A549 treated with dexamethasone at 1 μM for 4 hours (cell line): ENCODE data around the gene DLK1. TPM values are rescaled to one million over a fixed set of nuclear protein-coding genes. Genes with fewer than 3 reads are reported as not detected.

Experiments used
- total RNA-seq: library from RNA; stranded (reverse); fragments of 200-300 nt; extraction: Qiagen RNA extraction; gene quantifications from 5 replicates; pipeline ENCODE4 v1.2.3, GENCODE V29; 2022

DLK1 gene
- 0.16 to 0.36 TPM (median 0.31 TPM) in 5 replicates for total RNA-seq

DNA sequence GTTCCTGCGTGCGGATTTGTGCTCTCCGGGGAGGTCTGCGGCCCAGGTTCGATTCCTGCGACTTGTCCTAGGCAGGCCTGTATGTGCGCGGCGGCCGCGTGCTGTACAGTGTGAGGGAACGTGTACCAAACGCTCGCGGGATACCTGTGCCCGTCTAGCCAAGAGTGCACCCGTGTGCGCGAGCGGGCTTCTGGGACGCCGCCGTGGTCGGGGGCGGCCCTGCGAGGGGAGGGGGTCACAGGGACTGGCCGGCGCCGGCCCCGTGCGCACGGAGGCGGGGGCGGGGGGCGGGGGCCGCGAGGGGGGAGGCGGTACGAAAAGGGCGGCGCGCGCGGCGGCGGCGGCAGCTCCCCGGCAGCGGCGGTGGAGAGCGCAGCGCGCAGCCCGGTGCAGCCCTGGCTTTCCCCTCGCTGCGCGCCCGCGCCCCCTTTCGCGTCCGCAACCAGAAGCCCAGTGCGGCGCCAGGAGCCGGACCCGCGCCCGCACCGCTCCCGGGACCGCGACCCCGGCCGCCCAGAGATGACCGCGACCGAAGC, at the start of gene DLK1:
Gene DLK1 (plus strand): TSS at position 343 of the 536 bp plus-strand sequence. CDS start 177 bp downstream, at position 520.

Other genes starting within 250 kb of the DLK1 start
- gene BEGAIN, start 139.5 kb upstream of the DLK1 start, total RNA-seq: 4.4 to 8.2 TPM (median 6.1 TPM) in 5 replicates
- 22.8 to 60.4 TPM (median 42.3 TPM) in 5 replicates for gene MEG3, start 99.2 kb downstream of the DLK1 start, total RNA-seq
- gene RTL1, start 176.8 kb downstream of the DLK1 start, total RNA-seq: 0.21 to 0.29 TPM (median 0.24 TPM) in 5 replicates